ENCODE data around the gene DDB1.
"Not testable (repeated sequence)": the region's sequence is repeated elsewhere in the genome, so short reads cannot be mapped to it uniquely, and the experiment has no call there.

DDB1 gene

DNA sequence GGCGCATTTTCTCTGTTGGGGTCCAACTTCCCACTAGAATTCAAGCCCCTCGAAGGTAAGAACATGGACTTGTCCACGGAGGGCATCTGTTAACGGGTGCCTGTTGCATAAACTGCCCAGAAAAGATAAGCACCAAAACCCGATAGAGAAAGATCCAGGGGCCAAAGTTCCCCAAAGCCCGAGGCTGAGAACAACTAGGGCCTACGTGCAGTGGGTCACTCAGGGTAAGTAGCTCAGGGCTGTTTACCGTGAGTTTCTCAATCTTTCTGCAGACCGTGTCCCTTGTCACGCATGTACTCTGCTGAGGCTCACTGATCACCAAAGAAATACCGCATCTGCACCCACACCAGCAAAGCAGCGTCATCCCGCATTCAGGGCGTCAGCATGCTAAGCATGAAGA, 67.5 kb downstream of the DDB1 start:
- DNase-seq, result no peak

DNA sequence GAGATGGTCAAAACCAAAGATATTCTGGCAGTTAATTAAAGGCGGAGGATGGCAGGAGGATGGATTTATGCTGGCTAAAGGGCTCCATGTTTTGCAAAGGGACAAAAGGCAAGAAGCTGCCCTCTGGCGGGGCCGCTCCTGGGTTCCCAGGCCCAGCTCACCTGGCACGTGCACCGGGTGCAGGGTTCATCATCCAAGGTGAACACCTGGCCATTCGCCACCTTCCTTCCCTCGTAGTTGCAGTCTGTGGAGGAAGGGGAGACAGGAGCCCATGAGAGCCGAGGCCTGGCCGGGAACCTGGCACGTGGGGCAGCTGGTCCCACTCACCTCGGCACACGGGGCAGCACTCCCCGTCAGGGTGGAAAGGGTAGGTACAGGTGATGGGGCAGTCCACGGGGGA, 68.1 kb downstream of the DDB1 start:
- DNase-seq, result no peak

DNA sequence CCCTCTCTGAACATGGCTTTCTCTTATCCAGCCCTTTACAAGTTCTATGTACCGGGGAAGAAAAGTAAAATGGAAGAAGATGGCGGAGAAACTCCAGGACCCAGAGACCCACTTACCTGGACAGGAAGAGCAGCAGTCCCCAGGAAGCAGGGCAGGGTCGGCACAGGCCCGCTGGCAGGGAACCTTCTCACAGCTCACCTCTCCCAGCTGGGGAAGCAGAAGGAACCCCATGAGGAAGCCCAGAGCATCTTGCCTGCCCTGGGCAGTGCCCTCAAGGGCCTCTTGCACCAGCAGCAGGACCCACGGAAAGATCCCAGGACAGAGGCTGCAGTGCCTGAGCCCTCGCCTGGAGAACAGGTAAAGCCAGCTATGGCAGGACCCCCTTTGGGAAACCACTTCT, 68.5 kb downstream of the DDB1 start:
- DNase-seq, result no peak

DNA sequence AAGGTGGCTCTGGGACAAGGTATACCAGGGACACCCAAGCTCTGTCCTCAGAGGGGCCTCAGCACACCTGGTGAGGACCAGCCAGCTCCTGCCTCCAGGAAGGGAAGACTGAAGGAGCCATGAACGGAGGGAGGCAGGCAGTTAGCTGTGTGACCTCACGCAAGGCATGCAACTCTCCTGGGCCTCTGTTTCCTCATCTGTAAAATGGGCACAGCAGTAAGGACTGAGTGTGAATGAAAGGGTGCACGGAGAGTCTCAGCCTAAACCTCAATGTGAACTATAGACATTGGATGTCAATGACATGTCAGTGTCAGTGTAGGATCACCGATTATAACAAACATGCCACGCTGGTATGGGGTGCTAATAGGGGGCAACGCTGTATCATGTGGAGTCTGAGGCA, 73.5 kb downstream of the DDB1 start:
- no peak for DNase-seq

DNA sequence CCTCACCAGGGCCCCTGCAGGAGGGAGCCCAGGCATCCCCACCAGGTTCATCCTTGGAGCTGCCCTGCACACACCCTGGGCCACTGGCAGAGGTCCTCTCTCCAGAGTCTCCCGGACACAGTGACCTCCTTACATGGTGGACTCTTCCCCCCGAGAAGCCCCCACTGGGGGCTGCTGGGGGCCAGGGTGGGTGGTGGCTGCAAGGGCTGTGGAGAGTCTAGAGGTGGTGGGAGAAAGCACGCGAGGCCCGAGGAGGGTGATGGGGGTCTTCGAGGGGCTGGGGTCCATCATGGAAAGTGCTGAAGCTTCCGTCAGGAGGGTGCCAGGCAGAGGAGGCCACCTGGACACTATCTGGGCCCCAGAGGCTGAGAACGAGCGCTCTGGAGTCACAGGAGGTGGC, 74.4 kb downstream of the DDB1 start:
- no peak for DNase-seq

DNA sequence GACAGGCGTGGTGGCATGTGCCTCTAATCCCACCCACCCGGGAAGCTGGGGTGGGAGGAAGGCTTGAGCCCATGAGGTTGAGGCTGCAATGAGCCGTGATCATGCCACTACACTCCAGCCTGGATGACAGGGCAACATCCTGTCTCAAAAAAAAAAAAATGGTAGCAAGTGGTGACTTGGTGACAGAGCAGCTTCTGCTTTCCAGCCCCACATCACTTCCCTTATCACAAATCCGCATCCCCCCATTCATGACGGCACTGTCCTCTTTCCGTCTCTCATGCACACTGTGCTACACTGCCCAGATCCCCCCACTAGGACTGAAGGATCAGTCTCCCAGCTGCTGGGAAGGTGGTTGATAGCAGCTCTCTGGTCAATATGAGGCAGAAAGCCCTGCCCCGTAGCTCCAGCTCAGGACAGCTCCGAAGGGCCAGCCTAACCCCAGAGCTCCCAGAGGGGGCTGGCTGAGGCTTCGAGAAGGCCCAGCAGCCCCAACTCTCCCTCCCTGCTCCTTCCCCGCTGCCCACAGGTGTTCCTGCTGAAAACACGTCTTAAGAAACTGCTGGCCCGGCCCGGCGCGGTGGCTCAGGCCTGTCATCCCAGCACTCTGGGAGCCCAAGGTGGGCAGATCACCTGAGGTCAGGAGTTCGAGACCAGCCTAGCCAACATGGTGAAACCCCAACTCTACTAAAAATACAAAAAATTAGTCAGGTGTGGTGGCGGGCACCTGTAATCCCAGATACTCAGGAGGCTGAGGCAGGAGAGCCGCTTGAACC, 76.0 kb downstream of the DDB1 start:
- DNase-seq, result no peak

DNA sequence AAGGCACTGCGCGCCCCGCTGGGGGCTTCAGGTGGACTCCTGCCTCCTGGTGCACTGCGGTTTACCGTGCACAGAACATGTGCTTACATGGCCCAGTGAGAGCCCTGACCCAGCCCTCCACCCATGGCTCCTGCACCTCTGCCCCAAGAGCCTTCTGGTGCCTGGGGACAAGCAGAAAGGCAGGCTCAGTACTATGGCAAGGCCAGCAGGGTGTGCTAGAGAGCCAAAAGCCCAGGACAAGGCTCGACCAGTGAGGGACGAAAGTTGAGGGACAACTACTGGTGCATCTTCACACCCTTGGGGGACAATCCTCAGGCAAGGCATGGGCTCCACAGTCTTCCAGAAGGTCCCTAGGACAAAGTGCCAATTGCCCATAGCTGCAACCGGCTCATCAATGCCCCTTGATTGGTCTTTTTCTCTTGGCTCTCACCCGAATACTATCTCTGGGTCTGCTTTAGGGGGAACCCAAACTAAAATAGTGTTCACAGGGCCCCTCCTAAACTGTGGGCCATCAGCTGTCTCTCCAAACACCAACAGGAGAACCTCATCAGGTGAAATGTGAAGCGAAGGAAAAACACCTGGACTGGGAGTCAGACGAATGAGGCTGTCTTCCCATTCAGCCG, 78.4 kb downstream of the DDB1 start:
- peak; percentile 6 for DNase-seq

DNA sequence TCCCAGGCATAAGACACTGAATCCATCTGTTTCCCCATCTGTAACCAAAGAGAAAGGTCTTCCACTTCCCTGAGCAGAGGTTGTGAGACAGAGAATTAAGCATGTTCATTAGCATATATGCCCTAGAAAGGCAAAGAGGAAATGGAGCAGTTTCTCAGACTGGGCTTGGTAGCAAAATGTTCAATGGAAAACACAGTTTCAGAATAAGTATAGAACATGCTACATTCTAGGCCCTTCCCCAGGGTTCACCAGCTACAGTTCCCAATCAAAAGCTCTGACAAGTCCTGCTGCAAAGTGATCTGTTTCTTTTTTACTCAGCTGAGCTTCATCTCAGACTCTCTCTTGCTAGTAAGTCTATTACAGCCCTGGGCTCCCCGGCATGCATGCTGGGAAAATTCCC, 80.6 kb downstream of the DDB1 start:
- not testable (repeated sequence) for DNase-seq

DNA sequence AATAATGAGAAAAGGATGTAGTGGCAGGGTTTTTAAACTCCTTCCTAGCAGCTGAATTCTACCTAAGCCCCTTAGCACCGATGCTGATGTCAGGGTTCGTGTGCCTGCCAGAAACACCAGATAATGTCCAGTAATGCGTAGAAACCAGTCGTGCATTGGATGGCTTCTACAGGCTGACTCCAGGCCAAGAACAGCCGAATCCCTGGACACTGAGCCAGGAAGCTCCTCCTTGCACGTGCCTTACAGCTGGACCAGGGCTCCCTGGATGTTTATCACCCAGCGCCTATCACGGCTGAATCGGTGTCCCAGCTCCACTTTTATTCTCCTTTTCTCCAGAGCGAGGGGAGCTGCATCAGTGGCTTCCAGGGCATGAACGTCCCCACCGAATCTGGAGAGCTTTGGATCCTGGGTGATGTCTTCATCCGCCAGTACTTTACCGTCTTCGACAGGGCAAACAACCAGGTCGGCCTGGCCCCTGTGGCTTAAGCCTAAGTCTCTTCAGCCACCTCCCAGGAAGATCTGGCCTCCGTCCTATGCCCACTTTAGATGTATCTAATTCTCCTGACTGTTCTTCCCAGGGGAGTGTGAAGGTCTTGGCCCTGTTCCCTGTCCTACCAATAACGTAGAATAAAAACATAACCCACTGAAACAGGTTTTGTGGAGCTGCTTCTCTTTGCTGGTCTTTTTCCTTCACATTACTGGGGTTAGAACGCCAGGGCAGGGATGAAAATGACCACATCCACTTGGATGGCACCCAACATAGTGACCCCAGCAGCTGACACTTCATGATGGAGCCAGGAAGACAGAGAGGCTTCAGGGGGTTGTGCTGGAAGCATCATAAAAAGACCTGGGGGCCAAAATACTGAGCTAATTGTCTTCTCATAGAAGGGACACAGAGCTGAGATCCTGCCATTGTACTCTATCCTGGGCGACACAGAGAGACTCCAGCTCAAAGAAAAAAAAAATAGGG, 81.8 kb downstream of the DDB1 start:
- not testable (repeated sequence) for DNase-seq

All from NK-92 treated with Interleukin-12 subunit alpha and Interleukin-12 subunit beta, amount 100 ng/mL, for 24 hours (cell line).